Gastroesophageal sphincter (tissue), 4 donors: Measurements from ENCODE around the gene PRKACA. TPM values are rescaled to one million over a fixed set of nuclear protein-coding genes. Genes with fewer than 3 reads are reported as not detected.

Experiments used
- ATAC-seq: fragments of 150-250 bp; one replicate; pipeline ENCODE4 v1.9.1; 2016; ENCODE audit warnings: mild to moderate bottlenecking, moderate library complexity
- H3K27ac ChIP-seq, 4 donors: fragments of 200-600 bp; sonication (generic) in 3 of 4; 1 replicate in 3 of 4; 2 replicates in 1 of 4; pipeline ENCODE4 v1.5.1; 2016 to 2019
- H3K27me3 ChIP-seq: fragments of 200-600 bp; sonication (generic); one replicate; pipeline ENCODE4 v1.5.1; 2019
- H3K36me3 ChIP-seq, 2 donors: fragments of 200-600 bp; sonication (generic); one replicate each; pipeline ENCODE4 v1.5.1; 2019; ENCODE audit warnings: control low read depth in 1 of 2
- H3K4me1 ChIP-seq, 3 donors: fragments of 200-600 bp; sonication (generic); 1 replicate in 2 of 3; 2 replicates in 1 of 3; pipeline ENCODE4 v1.5.1; 2016 to 2019; ENCODE audit warnings: control low read depth in 2 of 3
- H3K4me3 ChIP-seq, 2 donors: fragments of 200-600 bp; sonication (generic); one replicate each; pipeline ENCODE4 v1.5.1; 2019; ENCODE audit warnings: mild to moderate bottlenecking in 1 of 2, moderate library complexity in 1 of 2
- H3K9me3 ChIP-seq, 3 donors: fragments of 200-600 bp; sonication (generic); one replicate each; pipeline ENCODE4 v1.5.1; 2017 to 2019; ENCODE audit warnings: control low read depth in 2 of 3
- CTCF ChIP-seq, 4 experiments: fragments of 200-600 bp in 2 of 4; fragments of 450-650 bp in 2 of 4; sonication (generic) in 1 of 4; IDR thresholded peaks; one replicate each; pipeline ENCODE4 v1.5.1; 2017 to 2019; ENCODE audit warnings: antibody characterized with exemption in 4 of 4, mild to moderate bottlenecking in 2 of 4, moderate library complexity in 2 of 4
- EP300 ChIP-seq: sonication (generic); formaldehyde crosslinking; IDR thresholded peaks from one replicate; pipeline ENCODE4 v1.6.1; 2017; ENCODE audit warnings: antibody characterized with exemption, mild to moderate bottlenecking
- POLR2A ChIP-seq, 2 donors: fragments of 450-650 bp; IDR thresholded peaks; one replicate each; pipeline ENCODE4 v1.6.1; 2017; ENCODE audit warnings: antibody characterized with exemption in 2 of 2, mild to moderate bottlenecking in 2 of 2, moderate library complexity in 1 of 2
- POLR2AphosphoS5 ChIP-seq: sonication (generic); formaldehyde crosslinking; IDR thresholded peaks from one replicate; pipeline ENCODE4 v1.6.1; 2017; ENCODE audit warnings: antibody characterized with exemption
- WGBS, 2 donors: methylation state at CpG; one replicate each; pipeline ENCODE4 v1.1.5; 2018; ENCODE audit warnings: low coverage in 1 of 2; 5-methylcytosine and 5-hydroxymethylcytosine counted together
- total RNA-seq, 4 donors: library from RNA; depleted of rRNA; stranded (reverse); fragments of >200 nt; gene quantifications; one replicate each; pipeline ENCODE4 v1.1.0, GENCODE V29; 2016

Gene PRKACA
- total RNA-seq, 4 donors from 2014 or later, result 62.3 to 138 (median 76.6) TPM

GRCh38 chr19:14101003-14101545 lies 16.5 kb downstream of the PRKACA start:
- Histone ChIP-seq H3K36me3 (peaks cover 0 to 100% of the 10 kb centered on the region in 2 donors), H3K9me3 (no peaks in the 10 kb centered on the region), H3K27ac (no peak overlapping the region), H3K4me3 (no peak overlapping the region), H3K27me3 (no peaks in the 10 kb centered on the region), H3K4me1 (peaks cover 0 to 8% (median 0%) of the 10 kb centered on the region in 3 donors)
- WGBS, 2 donors, result 81 to 88% methylated on average over 3 of the region's 6 CpGs
- no peak for TF ChIP-seq POLR2A (IDR thresholded peaks at IDR 0.05)
- no peak for TF ChIP-seq CTCF (IDR thresholded peaks at IDR 0.05)
- TF ChIP-seq EP300, result no peak
- no peak for TF ChIP-seq POLR2AphosphoS5
- ATAC-seq, result no peak

GRCh38 chr19:14097532-14098151 lies 19.9 kb downstream of the PRKACA start:
- Histone ChIP-seq H3K4me1 (peaks cover 0 to 8% (median 0%) of the 10 kb centered on the region in 3 donors), H3K27me3 (no peaks in the 10 kb centered on the region), H3K9me3 (peaks cover 0 to 11% (median 0%) of the 10 kb centered on the region in 3 donors), H3K4me3 (no peak overlapping the region), H3K27ac (no peak overlapping the region), H3K36me3 (peaks cover 0 to 70% of the 10 kb centered on the region in 2 donors)
- ATAC-seq, result no peak
- TF ChIP-seq POLR2AphosphoS5 (no peak), CTCF (IDR thresholded peaks at IDR 0.05) (peak in 3 of 4 experiments; percentile 27 to 40 (median 38))
- 62% methylated on average over 4 of the region's 21 CpGs; no CpG with 5 or more reads in 1 of the 2 donors for WGBS, 2 donors

GRCh38 chr19:14096272-14096992 lies 21.1 kb downstream of the PRKACA start:
- Histone ChIP-seq H3K27me3 (no peaks in the 10 kb centered on the region), H3K9me3 (peaks cover 0 to 12% (median 0%) of the 10 kb centered on the region in 3 donors), H3K4me1 (peaks cover 0 to 10% (median 3%) of the 10 kb centered on the region in 3 donors), H3K27ac (no peak overlapping the region), H3K36me3 (peaks cover 0 to 58% of the 10 kb centered on the region in 2 donors), H3K4me3 (no peak overlapping the region)
- TF ChIP-seq EP300, result no peak
- TF ChIP-seq POLR2AphosphoS5, result no peak
- TF ChIP-seq POLR2A (IDR thresholded peaks at IDR 0.05), result no peak
- TF ChIP-seq CTCF (IDR thresholded peaks at IDR 0.05), result peak in 2 of 4 experiments; percentile 7 to 19
- ATAC-seq, result no peak
- 77 to 92% methylated on average over 2 to 3 of the region's 11 CpGs for WGBS, 2 donors

- Histone ChIP-seq H3K36me3 (peaks cover 0 to 42% of the 10 kb centered on the region in 2 donors), H3K27me3 (no peaks in the 10 kb centered on the region), H3K9me3 (peaks cover 0 to 12% (median 0%) of the 10 kb centered on the region in 3 donors), H3K27ac (no peak overlapping the region), H3K4me1 (peaks cover 0 to 13% (median 3%) of the 10 kb centered on the region in 3 donors), H3K4me3 (no peak overlapping the region)
- no peak for ATAC-seq
- no peak for TF ChIP-seq POLR2A (IDR thresholded peaks at IDR 0.05)
- no peak for TF ChIP-seq POLR2AphosphoS5
- no peak for TF ChIP-seq CTCF (IDR thresholded peaks at IDR 0.05)
- no peak for TF ChIP-seq EP300
- WGBS, 2 donors, result 82 to 89% methylated on average over 7 of the region's 7 CpGs
Measured at GRCh38 chr19:14094854-14095253, 22.7 kb downstream of the PRKACA start.
